ENCODE measurements around the gene TPSB2.
"Not testable (repeated sequence)": the region's sequence is repeated elsewhere in the genome, so short reads cannot be mapped to it uniquely, and the experiment has no call there.

DNA sequence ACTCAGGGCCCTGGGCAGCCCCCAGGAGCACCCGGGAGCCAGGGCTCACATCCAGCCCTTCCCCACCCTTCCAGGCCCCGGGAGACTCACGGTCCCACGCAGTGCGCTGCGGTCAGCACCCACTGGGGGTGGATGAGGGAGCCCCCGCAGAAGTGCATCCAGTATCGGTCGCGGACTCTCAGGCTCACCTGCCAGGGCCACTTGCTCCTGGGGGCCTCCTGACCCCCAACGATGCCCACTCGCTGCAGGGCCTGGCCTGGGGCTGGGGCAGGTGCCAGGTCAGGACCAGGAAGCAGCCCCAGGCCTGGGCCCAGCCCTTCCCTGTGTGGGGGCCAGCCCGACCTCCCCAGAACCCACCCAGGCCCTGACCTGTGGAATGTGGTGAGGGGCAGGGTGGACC lies 508 bp downstream of the TPSB2 start:
- not testable (repeated sequence) for TF ChIP-seq EZH2 (optimal IDR thresholded peaks at IDR 0.05; ENCODE audit: low read depth, low read length); EZH2phosphoT487 (IDR thresholded peaks at IDR 0.05; ENCODE audit: low read length)
- TF ChIP-seq, protein P1, sequence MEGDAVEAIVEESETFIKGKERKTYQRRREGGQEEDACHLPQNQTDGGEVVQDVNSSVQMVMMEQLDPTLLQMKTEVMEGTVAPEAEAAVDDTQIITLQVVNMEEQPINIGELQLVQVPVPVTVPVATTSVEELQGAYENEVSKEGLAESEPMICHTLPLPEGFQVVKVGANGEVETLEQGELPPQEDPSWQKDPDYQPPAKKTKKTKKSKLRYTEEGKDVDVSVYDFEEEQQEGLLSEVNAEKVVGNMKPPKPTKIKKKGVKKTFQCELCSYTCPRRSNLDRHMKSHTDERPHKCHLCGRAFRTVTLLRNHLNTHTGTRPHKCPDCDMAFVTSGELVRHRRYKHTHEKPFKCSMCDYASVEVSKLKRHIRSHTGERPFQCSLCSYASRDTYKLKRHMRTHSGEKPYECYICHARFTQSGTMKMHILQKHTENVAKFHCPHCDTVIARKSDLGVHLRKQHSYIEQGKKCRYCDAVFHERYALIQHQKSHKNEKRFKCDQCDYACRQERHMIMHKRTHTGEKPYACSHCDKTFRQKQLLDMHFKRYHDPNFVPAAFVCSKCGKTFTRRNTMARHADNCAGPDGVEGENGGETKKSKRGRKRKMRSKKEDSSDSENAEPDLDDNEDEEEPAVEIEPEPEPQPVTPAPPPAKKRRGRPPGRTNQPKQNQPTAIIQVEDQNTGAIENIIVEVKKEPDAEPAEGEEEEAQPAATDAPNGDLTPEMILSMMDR (IDR thresholded peaks at IDR 0.05; ENCODE audit: low read length): not testable (repeated sequence)
